Glomerular visceral epithelial cell (primary cell): ENCODE data around the gene SOD3.

ENCODE experiments used
- DNase-seq: peaks from one replicate; pipeline ENCODE4 v3.0.0-alpha.2; 2016; ENCODE audit errors: extremely low spot score

The SOD3 gene, protein sequence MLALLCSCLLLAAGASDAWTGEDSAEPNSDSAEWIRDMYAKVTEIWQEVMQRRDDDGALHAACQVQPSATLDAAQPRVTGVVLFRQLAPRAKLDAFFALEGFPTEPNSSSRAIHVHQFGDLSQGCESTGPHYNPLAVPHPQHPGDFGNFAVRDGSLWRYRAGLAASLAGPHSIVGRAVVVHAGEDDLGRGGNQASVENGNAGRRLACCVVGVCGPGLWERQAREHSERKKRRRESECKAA

GRCh38 chr4:24794916-24795665 lies at the start of gene SOD3:
TSS of gene SOD3 (plus strand) at chr4:24795573. CDS start at chr4:24799522, 3,949 bp downstream.
- peak; percentile 63 for DNase-seq

- no peak for DNase-seq
These were observed 48.0 kb upstream of the SOD3 start for GRCh38 chr4:24747234-24747975.

- no peak for DNase-seq
These were observed 47.4 kb upstream of the SOD3 start for GRCh38 chr4:24748023-24748422.

DNA sequence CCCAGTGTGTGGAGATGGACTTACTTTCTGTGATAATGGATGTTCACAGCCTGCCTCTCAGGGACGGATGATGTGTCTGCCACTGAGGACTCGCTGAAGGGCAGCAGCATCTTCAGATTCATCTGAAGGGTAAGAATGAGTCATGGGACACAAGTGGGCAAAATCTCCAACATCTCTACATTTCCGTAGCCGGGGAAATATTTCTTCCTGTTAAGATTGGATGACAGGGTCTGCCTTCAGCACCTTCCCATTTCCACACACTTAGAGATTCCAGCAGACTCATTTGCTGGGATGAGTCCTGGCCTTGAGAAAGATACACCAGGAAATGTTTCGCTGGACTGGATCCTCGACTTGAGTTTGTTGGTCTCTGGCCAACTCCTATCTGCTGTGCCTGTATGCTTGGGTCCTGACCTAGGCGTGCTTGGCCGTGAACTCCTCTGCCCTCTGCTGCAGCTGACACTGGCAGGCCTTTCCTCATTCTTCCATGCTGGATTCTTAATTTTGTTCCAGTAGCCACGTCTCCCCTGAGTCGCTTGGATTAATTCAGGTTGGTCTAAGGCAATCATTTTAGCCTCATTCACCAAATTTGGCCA lies 46.5 kb upstream of the SOD3 start:
- no peak for DNase-seq

DNA sequence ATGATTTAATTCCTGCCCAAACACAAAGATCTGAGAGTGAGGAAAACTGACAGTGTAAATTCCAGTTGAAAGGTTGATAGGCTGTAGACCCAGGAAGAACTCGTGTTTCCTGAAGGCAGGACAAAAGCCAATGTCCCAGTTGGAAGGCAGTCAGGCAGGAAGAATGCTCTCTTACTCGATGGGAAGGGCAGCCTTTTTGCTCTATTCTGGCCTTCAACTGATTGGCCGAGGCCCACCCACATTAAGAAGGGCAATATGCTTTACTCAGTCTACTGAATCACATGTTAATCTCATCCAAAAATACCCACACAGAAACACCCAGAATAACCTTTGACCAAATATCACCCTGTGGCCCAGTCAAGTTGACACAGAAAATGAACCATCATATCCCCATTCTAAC lies 45.3 kb upstream of the SOD3 start:
- DNase-seq: no peak

DNA sequence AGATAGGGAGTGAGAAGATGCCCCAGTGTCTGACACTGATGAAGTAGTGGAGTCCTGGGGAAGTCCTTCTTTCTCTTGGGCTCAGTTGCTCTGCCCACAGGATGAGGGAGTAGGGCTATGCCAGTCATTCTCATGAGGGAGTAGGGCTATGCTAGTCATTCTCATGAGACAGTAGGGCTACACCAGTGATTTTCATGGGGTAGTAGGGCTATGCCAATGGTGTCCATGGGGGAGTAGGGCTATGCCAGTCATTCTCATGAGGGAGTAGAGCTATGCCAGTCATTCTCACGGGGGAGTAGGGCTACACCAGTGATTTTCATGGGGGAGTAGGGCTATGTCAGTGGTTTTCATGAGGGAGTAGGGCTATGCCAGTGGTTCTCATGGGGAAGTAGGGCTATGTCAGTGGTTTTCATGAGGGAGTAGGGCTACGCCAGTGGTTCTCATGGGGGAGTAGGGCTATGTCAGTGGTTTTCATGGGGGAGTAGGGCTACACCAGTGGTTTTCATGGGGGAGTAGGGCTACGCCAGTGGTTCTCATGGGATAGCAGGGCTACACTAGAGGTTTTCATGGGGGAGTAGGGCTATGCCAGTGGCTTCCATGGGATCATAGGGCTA lies 43.3 kb upstream of the SOD3 start:
- DNase-seq: no peak

- peak; percentile 47 for DNase-seq
These were observed 41.9 kb upstream of the SOD3 start for GRCh38 chr4:24753519-24753918.

- DNase-seq: peak; percentile 39
These were observed 40.8 kb upstream of the SOD3 start for GRCh38 chr4:24754571-24754970.

- peak; percentile 66 for DNase-seq
These were observed 31.6 kb upstream of the SOD3 start for GRCh38 chr4:24763631-24764297.

- peak; percentile 17 for DNase-seq
These were observed 31.0 kb upstream of the SOD3 start for GRCh38 chr4:24764345-24764744.

- DNase-seq: no peak
These were observed 29.9 kb upstream of the SOD3 start for GRCh38 chr4:24765376-24765988.

GRCh38 chr4:24768006-24768405 lies 27.4 kb upstream of the SOD3 start:
- no peak for DNase-seq

GRCh38 chr4:24768604-24769003 lies 26.8 kb upstream of the SOD3 start:
- DNase-seq: no peak

GRCh38 chr4:24769571-24769970 lies 25.8 kb upstream of the SOD3 start:
- no peak for DNase-seq

DNA sequence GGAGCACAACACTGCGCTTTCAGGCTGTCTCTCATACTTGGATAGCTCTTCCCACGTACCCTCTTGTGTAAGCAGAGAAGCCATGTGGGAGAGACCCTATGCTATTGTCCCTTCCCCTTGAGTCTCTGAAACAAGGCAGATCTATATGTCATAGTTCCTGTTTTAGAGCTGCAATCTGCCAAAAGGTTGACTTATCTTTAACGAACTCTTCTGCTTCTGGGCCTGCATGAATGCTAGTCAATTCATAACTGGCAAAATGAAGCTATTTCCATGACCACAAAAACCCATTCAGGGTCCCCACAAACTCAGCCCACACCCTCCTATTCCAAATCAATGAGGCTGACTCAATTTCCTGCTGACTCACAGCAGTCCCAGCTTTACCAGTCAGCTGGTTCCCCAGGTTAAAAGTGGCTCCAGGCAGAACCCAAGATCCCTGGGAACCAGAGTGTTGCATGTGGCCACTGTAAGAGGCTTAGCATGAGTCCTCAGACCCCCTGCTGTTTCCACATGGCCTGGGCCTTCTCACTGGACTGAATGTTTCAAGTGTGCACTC lies 25.3 kb upstream of the SOD3 start:
- DNase-seq: peak; percentile 90

- DNase-seq: no peak
These were observed 24.7 kb upstream of the SOD3 start for GRCh38 chr4:24770667-24771066.

DNA sequence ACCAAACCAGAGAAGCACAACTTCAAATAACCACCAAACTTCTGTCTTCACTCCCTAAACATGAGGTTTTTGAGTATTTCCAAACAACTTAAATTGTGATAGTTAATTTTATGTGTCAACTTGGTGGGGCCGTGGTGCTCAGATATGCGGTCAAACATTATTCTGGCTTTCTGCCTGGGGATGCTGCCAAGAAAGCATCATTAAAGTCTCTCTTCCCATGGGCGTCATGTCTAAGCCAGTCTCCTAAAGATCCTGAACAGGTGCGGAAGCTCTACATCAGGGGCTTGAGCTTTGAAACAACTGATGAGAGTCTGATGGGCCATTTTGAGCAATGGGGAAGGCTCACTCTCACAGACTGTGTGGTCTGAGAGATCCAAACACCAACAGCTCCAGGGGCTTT lies 24.1 kb upstream of the SOD3 start:
- DNase-seq: no peak

GRCh38 chr4:24772061-24772705 lies 23.2 kb upstream of the SOD3 start:
- DNase-seq: no peak

GRCh38 chr4:24772952-24773351 lies 22.4 kb upstream of the SOD3 start:
- DNase-seq: no peak

GRCh38 chr4:24774452-24774851 lies 20.9 kb upstream of the SOD3 start:
- no peak for DNase-seq
